Measurements from ENCODE around the gene GALNT17. TPM values are rescaled to one million over a fixed set of nuclear protein-coding genes. Genes with fewer than 3 reads are reported as not detected.

Gene GALNT17
- total RNA-seq, 1 donor from 2014 or later: 2.2 TPM

GRCh38 chr7:71332207-71332606 lies 200.3 kb downstream of the GALNT17 start:
- no peak for DNase-seq (ENCODE audit: low spot score)

DNA sequence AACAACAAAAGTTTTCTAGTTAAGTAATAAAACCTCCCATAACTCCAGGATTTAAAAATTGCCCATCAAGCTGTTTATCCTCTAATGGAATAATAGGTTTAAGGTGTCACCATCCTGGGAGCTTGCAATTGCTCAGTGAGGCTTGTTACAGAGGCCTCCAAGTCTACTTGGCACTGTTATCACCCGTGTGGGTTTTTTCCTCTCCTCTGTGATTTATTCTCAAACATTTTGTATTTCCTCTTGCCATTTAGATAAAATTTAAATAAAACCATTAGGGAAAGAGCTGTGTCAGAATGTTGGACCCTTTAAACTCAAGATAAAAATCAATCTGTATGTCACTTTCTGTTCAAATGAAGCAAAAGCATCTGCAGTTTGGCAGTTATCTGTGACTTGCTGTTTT lies 202.6 kb downstream of the GALNT17 start:
- DNase-seq (ENCODE audit: low spot score): no peak

DNA sequence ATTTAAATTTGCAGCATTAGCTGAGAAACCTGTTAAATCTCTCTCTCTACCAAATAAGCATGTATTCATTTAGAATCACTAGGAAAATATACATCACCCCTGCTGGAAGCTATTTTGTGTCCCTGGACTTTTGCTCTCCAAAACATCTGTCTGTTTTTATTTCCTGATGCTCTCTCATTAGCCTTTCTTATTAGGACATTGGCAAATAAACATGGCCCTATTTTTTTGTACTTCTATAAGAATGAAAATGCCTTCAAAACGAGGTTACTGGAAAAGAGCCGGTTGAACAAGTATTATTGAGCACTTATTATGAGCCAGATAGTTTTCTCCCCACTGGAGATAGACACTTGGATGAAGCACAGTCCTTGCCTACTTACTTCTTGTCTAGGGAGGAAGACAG lies 206.9 kb downstream of the GALNT17 start:
- DNase-seq (ENCODE audit: low spot score): no peak

GRCh38 chr7:71339924-71340323 lies 208.0 kb downstream of the GALNT17 start:
- DNase-seq (ENCODE audit: low spot score): no peak

DNA sequence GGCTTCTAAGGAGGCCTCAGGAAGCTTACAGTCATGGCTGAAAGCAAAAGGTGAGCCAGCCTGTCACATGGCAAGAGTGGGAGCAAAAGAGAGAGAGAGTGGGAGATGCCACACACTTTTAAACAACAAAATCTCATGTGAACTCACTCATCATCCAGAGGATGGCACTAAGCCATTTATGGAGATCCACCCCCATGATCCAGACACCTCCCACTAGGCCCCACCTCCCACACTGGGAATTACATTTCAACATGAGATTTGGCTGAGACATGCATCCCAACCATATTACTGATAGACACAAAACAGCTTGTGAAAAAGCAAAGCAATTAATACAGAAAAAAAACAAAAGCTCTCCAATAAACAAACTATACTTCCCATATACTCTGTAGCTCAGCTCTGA lies 210.3 kb downstream of the GALNT17 start:
- no peak for DNase-seq (ENCODE audit: low spot score)

- DNase-seq (ENCODE audit: low spot score): no peak
These were observed 211.1 kb downstream of the GALNT17 start for GRCh38 chr7:71343039-71343438.

DNA sequence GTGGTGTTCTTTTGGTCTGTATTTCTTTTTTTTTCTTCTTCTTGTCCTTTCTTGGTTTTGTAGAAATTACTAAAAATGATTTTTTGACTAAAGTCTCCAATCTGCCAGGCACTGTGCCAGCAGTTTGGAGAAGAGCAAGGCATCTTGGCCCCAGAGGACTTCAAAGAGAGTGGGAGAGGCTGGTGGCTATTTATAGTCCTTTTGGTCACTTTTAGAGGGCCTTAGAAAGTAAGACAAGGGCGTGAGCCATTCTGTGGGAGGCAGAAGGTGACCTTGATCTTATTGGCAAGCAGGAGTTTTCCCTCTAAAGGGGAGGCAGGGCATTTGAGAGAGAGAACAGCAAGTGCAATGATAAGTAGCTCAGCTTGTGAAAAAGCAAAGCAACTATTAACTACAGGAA lies 211.9 kb downstream of the GALNT17 start:
- DNase-seq (ENCODE audit: low spot score): no peak

GRCh38 chr7:71345117-71345884 lies 213.4 kb downstream of the GALNT17 start:
- DNase-seq (ENCODE audit: low spot score): no peak

DNA sequence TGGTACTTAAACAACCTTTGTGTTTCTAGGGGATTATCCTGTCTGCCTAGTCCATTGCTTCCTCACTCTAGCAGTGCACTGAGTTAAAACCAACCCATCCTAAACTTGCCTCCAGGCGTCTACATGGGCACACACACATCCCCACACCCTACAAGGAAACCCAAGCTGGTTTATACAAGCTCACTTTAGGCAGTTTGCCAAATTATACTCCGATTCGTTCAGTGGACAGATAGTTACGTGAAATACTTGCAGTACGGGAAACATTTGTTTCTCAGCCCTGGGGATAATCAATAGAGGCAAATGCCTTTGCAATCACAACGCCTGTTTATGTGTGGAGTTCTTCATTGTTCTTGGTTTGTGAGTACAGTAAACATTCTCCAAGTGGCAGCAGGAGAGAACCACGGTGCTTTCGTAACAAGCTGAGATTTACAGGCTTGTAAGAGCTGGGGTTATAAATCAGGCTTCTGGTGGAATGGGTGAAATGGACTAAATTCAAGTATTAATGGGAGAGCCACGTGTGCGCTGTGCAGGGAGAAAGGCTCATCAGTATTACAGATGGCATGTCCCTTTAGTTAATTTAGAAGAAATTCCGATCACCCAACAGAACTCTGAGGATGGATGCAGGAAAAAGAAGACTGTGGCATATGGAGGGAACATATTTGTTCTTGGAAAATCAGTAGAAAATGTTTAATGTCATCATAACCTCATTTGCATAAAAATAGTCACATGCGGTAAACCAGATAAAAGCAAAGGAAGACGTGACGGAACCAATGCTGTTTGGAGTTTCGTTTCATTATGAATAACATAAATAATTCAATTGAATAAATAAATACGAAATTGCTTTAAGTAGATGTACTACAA lies 217.1 kb downstream of the GALNT17 start:
- DNase-seq (ENCODE audit: low spot score): no peak

GRCh38 chr7:71349682-71350481 lies 217.9 kb downstream of the GALNT17 start:
- DNase-seq (ENCODE audit: low spot score): no peak

DNA sequence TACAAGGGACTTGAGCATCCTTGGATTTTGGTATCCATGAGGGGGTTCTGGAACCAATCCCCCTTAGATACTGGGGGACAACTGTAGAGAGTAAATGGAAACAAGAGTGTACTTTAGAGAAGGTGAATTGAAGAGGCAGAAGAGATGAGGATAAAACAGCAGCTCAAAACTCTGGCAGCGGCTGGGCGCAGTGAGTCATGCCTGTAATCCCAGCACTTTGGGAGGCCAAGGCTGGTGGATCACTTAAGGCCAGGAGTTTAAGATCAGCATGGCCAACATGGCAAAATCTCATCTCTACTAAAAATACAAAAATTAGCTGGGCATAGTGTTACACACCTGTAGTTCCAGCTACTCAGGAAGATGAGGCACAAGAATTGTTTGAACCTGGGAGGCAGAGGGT lies 218.7 kb downstream of the GALNT17 start:
- DNase-seq (ENCODE audit: low spot score): no peak

- no peak for DNase-seq (ENCODE audit: low spot score)
These were observed 222.8 kb downstream of the GALNT17 start for GRCh38 chr7:71354716-71355115.

DNA sequence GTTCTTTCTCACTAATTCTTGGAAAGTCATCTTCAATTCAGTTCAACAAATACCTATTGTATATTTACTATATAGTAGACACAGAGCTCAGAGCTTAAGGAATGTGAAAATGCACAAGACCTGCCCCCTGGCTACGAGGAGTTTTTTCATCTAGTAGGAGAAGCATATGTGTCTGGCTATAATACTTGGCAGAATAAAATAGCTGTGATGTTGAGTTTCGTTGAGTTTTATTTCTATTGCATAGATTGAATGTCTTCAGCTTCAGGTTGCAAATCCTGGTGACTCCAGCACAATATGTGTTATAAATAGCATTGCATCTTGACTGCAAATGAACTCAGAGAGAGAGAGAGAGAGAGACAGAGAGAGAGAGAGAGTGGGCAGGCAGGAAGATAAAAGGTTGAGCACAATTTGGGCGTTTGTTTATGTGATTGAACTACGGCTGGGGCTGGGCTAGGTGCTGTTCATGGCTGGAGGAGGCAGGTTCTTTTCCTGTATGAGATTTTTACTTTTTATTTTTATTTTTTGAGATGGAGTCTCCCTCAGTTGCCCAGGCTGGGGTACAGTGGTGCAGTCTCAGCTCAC lies 229.6 kb downstream of the GALNT17 start:
- DNase-seq (ENCODE audit: low spot score): no peak

DNA sequence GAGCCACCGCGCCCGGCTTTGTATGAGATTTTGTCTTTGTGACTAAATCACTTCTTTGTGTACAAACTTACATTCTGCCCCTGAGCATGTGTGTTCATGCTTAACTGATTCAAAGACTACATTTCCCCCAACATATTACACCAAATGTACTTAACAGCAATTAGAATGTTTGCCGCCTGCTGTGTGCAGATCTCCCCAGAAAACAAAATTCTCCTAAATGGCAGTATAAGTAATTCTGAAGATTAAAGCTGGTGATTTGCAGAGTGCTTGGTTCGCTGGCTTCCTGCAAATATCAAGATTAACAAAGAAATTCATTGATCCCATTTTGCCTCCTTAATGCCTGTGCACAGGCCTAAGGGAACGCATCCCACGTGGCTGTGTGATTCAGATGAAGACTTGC lies 230.3 kb downstream of the GALNT17 start:
- no peak for DNase-seq (ENCODE audit: low spot score)

GRCh38 chr7:71363223-71363622 lies 231.3 kb downstream of the GALNT17 start:
- DNase-seq (ENCODE audit: low spot score): no peak

DNA sequence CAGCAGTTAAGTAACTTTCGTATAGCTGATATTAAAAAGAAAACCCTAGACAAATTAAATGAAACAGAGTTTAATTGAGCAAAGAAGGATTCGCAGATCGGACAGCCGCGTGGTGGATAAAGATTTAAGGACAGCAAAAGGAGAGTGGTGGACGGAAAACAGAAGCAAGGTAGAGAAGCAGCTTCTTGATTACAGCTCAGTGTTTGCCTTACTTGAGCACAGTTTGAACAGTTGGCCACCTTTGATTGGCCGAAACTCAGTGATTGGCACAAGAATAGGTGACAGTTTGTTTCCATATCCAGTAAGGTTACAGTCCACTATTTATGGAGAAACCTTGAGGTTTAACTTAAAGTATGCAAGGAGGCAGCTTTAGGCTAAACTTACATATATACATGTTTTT lies 231.7 kb downstream of the GALNT17 start:
- DNase-seq (ENCODE audit: low spot score): no peak

DNA sequence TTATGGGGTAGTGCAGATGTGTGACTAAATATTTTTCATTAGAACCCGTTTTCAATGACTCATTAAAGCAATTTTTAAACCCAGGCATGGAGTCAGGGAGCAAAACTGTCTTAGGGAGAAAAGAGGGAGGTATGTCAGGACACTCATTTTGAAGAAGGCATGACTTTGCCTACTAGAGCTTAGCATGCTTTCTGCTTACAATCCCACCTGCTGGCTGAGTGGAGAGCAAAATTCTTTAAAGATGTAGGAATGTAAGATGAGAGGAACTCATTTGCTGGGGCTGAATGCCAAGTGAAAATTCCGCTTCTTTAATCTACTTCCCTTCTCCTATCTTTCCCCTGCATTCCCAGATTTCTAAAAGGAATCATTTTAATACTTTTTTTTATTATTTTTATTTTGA lies 232.6 kb downstream of the GALNT17 start:
- no peak for DNase-seq (ENCODE audit: low spot score)

GRCh38 chr7:71372991-71373390 lies 241.0 kb downstream of the GALNT17 start:
- DNase-seq (ENCODE audit: low spot score): no peak

- no peak for DNase-seq (ENCODE audit: low spot score)
These were observed 245.1 kb downstream of the GALNT17 start for GRCh38 chr7:71377062-71377461.

DNA sequence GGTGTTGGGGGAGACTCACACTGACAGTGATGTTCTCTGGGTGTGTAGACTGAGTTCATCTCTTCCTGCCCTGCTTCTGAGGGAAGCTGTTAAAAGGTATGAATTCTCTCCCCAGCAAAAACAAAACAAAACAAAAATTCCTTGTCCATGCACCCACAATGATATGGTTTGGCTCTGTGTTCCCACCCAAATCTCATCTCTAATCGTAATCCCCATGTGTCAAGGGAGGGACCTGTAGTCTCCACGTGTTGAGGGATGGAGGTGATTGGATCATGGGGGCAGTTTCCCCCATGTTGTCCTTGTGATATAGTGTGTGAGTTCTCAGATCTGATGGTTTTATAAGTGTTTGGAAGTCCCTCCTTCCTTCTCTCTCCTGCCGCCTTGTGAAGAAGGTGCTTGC lies 245.5 kb downstream of the GALNT17 start:
- no peak for DNase-seq (ENCODE audit: low spot score)

DNA sequence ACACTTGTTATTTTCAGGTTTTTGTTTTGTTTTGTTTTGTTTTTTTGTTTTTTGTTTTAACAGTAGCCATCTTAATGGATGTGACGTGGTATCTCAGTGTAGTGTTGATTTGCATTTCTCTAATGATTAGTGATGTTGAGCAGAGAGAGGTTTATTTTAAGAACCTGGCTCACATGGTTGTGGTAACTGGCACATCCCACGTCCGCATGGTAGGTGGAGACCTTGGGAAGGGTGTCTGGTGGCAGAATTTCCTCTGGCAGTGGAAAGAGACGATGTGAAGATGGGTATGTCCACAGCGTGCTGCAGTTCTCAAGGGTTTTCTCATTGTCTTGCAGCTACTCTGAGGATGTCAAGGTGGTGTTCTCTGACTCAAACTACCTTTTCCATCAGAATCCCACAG lies 252.2 kb downstream of the GALNT17 start:
- no peak for DNase-seq (ENCODE audit: low spot score)

Measured in mesenteric fat pad (tissue), 1 donor.